MM.1S (cell line): ENCODE results near the gene SLC49A3.

Source experiments
- EZH2 ChIP-seq: fragments of 300-600 bp; sonication (generic); optimal IDR thresholded peaks from 2 replicates; pipeline ENCODE3; 2017; ENCODE audit warnings: low read depth, mild to moderate bottlenecking, antibody characterized with exemption, low read length, mixed read lengths
- EZH2phosphoT487 ChIP-seq: fragments of 300-600 bp; sonication (generic); IDR thresholded peaks from 2 replicates; pipeline ENCODE4 v1.6.1; 2018; ENCODE audit warnings: antibody characterized with exemption, low read length
- TF ChIP-seq, protein P1 (sequence below): fragments of 300-600 bp; sonication (generic); IDR thresholded peaks from 2 replicates; pipeline ENCODE4 v1.5.1; 2016; ENCODE audit warnings: antibody characterized with exemption, low read length, mixed read lengths

DNA sequence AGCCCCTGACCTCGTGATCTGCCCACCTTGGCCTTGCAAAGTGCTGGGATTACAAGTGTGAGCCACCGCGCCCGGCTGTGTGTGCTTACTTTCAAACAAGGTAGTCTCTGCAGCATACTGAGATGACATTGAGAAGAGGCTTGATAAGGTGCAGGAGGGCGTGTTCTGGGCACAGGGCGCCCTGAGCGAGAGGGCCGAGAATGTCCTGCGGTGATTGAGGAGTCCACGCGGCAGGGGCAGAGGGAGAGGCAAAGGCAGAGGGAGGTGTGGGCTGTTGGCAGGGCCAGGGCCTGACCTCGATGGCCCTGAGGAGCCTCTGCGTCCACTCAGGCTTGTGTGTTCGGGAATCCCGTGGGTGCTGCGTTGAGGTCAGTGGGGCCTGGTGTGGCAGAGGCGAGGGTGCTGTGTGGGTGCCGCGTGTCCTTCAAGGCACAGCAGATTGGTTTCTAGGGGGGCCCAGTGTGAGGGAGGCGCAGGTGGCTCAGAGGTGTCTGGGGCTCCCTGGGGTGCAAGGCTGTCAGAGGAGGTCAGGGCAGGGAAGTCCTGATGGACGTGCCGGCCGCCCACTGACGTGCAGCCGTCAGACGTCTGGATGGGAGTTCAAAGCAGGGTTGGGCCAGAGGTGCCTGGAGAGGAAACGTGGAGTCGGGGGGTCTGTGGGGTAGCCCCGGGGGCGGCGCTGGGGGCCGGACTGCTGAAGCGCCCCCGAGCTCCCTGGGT is 28.8 kb upstream of the SLC49A3 start:
- TF ChIP-seq EZH2phosphoT487 (no peak), EZH2 (no peak)
- TF ChIP-seq, protein P1, sequence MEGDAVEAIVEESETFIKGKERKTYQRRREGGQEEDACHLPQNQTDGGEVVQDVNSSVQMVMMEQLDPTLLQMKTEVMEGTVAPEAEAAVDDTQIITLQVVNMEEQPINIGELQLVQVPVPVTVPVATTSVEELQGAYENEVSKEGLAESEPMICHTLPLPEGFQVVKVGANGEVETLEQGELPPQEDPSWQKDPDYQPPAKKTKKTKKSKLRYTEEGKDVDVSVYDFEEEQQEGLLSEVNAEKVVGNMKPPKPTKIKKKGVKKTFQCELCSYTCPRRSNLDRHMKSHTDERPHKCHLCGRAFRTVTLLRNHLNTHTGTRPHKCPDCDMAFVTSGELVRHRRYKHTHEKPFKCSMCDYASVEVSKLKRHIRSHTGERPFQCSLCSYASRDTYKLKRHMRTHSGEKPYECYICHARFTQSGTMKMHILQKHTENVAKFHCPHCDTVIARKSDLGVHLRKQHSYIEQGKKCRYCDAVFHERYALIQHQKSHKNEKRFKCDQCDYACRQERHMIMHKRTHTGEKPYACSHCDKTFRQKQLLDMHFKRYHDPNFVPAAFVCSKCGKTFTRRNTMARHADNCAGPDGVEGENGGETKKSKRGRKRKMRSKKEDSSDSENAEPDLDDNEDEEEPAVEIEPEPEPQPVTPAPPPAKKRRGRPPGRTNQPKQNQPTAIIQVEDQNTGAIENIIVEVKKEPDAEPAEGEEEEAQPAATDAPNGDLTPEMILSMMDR, result no peak
